Measurements from ENCODE around the gene SMIM24. TPM values are rescaled to one million over a fixed set of nuclear protein-coding genes. Genes with fewer than 3 reads are reported as not detected.

SMIM24 gene
- total and polyA plus RNA-seq, 2 experiments from 2014 or later = 5.0 to 21.5 TPM

DNA sequence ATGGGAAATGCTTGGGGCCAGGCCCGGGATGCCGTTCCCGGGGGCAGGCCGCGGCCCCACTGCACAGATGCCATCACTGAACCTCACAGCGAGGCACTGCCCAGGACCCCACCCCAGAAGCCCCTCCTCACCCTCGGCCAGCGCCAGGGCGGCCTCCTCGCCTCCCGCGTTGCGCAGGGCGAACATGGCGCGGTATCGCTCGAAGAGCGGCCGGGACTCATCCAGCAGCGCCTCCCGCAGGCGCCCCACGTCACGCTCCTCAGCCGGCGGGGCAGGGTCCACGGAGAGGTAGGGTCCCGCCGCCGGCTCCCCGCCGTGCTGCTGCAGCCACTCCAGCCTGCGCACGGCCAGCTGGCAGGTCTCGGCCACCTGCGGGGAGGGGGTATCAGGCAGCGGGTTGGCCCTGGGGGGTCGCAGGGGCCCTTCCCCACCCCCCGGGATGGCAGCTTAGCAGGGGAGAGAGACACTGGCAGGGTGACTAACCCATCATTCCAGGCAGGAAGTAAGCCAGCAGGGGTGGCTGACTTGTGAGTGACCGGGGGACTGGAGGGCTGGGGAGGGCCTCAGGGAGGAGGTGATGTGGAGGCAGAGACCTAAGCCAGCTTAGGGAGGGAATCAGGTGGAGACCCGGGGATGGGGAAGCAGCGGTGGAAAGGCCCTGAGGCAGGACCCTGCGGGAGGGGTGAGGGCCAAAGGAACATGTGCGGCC is 12.0 kb upstream of the SMIM24 start:
- Histone ChIP-seq H3K4me1 (ENCODE audit: insufficient read depth) (no peaks in the 10 kb centered on the region), H3F3A (replicated peaks; ENCODE audit: low read depth) (0 out of 2 replicates have a peak, but pooled peaks cover 4% of the 10 kb centered on the region), H4K20me1 (replicated peaks; ENCODE audit: insufficient read depth) (no peaks in the 10 kb centered on the region), H3K4me2 (no peak overlapping the region), H3K4me3 (no peak overlapping the region), H3K27ac (ENCODE audit: low read depth) (no peak overlapping the region), H2AFZ (no peak overlapping the region), H3K9me2 (ENCODE audit: insufficient read depth) (no peaks in the 10 kb centered on the region), H3K36me3 (ENCODE audit: insufficient read depth) (peaks cover 5% of the 10 kb centered on the region; the same call in 1 of the 2 replicates), H3K27me3 (ENCODE audit: insufficient read depth) (no peaks in the 10 kb centered on the region), H3K79me2 (replicated peaks; ENCODE audit: insufficient read depth) (no peaks in the 10 kb centered on the region)
- DNase-seq (ENCODE audit: low spot score) (no peak), ATAC-seq (no peak)
- no peaks in the 10 kb centered on the region for H3K9me3 Mint-ChIP-seq
- no peaks in the 10 kb centered on the region for H3K4me1 Mint-ChIP-seq
- no peak overlapping the region; the same call in 2 of the 3 replicates for H3K4me3 Mint-ChIP-seq
- peaks cover 41% of the 10 kb centered on the region for H3K36me3 Mint-ChIP-seq (ENCODE audit: low read depth)
- TF ChIP-seq CTCF (conservative IDR thresholded peaks at IDR 0.05; ENCODE audit: low read depth in 2 of 2) (0 out of 4 replicates have a peak, but pooled peaks of 1 of the 2 experiments have one; percentile 6), ZNF114 (CRISPR knock-in tag; IDR thresholded peaks at IDR 0.05) (no peak)
- H3K27me3 Mint-ChIP-seq (ENCODE audit: insufficient read depth, low read depth, poor library complexity) = peaks cover 8% of the 10 kb centered on the region
- H3K27ac Mint-ChIP-seq = no peak overlapping the region

DNA sequence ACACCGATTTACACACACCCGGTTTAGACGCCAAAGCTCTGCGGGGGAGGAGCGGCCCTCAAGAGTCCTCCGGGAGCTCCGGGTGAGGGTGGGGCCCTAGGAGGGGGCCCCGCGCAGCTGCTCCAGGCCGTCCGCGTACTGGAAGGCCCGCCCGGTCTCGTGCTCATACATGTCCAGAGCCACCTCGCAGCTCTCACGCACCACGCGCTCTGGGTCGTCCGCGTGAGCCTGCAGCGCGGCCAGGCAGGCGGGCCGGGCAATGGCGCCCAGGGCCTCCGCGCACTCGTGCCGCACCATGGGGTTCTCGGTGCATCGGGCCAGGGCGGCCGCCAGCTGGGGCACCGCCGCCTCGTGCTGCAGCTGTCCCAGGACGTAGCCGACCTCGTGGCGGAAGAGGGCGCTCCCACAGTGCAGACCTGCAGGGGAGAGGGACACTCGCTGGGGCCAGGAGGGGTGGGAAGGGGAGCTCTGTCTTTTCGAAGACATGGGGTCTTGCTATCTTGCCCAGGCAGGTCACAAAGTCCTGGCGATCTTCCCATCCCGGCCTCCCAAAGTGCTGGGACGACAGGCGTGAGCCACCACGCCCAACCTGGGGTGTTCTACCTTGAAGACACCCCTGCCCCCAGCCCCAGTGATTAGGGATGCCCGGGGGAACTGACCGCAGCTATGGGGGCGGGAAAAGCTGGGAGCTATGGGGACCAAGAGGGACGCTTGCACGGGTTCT is 11.2 kb upstream of the SMIM24 start:
- H3K9me3 Mint-ChIP-seq = no peaks in the 10 kb centered on the region
- no peaks in the 10 kb centered on the region for H3K4me1 ChIP-seq (ENCODE audit: insufficient read depth)
- no peaks in the 10 kb centered on the region for H3K4me1 Mint-ChIP-seq
- no peak overlapping the region for H3K4me3 ChIP-seq
- H3K4me2 ChIP-seq = no peak overlapping the region
- H3K27ac ChIP-seq (ENCODE audit: low read depth) = no peak overlapping the region
- 0 out of 2 replicates have a peak, but pooled peaks cover 4% of the 10 kb centered on the region for H3F3A ChIP-seq (replicated peaks; ENCODE audit: low read depth)
- no peaks in the 10 kb centered on the region for H3K27me3 ChIP-seq (ENCODE audit: insufficient read depth)
- peaks cover 8% of the 10 kb centered on the region for H3K27me3 Mint-ChIP-seq (ENCODE audit: insufficient read depth, low read depth, poor library complexity)
- no peak overlapping the region for H3K27ac Mint-ChIP-seq
- no peak overlapping the region for H3K4me3 Mint-ChIP-seq
- no peaks in the 10 kb centered on the region for H3K9me2 ChIP-seq (ENCODE audit: insufficient read depth)
- peaks cover 5% of the 10 kb centered on the region; the same call in 1 of the 2 replicates for H3K36me3 ChIP-seq (ENCODE audit: insufficient read depth)
- no peak for DNase-seq (ENCODE audit: low spot score)
- no peak for ATAC-seq
- no peaks in the 10 kb centered on the region for H3K79me2 ChIP-seq (replicated peaks; ENCODE audit: insufficient read depth)
- peaks cover 40% of the 10 kb centered on the region; the same call in 2 of the 3 replicates for H3K36me3 Mint-ChIP-seq (ENCODE audit: low read depth)
- no peaks in the 10 kb centered on the region for H4K20me1 ChIP-seq (replicated peaks; ENCODE audit: insufficient read depth)
- H2AFZ ChIP-seq = no peak overlapping the region
- TF ChIP-seq POLR2AphosphoS5 (IDR thresholded peaks at IDR 0.05; ENCODE audit: low read depth) (no peak), ZNF462 (CRISPR knock-in tag; IDR thresholded peaks at IDR 0.05) (no peak), EZH2phosphoT487 (IDR thresholded peaks at IDR 0.05; ENCODE audit: unreplicated experiment) (no peak), NANOG (IDR thresholded peaks at IDR 0.05; ENCODE audit: borderline replicate concordance) (no peak), ZNF331 (CRISPR knock-in tag; IDR thresholded peaks at IDR 0.05; ENCODE audit: low read depth) (no peak)
- TF ChIP-seq, protein P1, sequence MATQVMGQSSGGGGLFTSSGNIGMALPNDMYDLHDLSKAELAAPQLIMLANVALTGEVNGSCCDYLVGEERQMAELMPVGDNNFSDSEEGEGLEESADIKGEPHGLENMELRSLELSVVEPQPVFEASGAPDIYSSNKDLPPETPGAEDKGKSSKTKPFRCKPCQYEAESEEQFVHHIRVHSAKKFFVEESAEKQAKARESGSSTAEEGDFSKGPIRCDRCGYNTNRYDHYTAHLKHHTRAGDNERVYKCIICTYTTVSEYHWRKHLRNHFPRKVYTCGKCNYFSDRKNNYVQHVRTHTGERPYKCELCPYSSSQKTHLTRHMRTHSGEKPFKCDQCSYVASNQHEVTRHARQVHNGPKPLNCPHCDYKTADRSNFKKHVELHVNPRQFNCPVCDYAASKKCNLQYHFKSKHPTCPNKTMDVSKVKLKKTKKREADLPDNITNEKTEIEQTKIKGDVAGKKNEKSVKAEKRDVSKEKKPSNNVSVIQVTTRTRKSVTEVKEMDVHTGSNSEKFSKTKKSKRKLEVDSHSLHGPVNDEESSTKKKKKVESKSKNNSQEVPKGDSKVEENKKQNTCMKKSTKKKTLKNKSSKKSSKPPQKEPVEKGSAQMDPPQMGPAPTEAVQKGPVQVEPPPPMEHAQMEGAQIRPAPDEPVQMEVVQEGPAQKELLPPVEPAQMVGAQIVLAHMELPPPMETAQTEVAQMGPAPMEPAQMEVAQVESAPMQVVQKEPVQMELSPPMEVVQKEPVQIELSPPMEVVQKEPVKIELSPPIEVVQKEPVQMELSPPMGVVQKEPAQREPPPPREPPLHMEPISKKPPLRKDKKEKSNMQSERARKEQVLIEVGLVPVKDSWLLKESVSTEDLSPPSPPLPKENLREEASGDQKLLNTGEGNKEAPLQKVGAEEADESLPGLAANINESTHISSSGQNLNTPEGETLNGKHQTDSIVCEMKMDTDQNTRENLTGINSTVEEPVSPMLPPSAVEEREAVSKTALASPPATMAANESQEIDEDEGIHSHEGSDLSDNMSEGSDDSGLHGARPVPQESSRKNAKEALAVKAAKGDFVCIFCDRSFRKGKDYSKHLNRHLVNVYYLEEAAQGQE (IDR thresholded peaks at IDR 0.05; ENCODE audit: unreplicated experiment) = no peak

Measured in GM23338 (cell line).